HG02870 (cell line): ENCODE results near the gene COL4A1.

Experiments used
- ATAC-seq: cut with Tn5 transposase; IDR thresholded peaks from one replicate; pipeline ENCODE4 v1.9.1; 2021; ENCODE audit warnings: mild to moderate bottlenecking, moderate library complexity; ENCODE audit not compliant: unreplicated experiment

The COL4A1 gene

DNA sequence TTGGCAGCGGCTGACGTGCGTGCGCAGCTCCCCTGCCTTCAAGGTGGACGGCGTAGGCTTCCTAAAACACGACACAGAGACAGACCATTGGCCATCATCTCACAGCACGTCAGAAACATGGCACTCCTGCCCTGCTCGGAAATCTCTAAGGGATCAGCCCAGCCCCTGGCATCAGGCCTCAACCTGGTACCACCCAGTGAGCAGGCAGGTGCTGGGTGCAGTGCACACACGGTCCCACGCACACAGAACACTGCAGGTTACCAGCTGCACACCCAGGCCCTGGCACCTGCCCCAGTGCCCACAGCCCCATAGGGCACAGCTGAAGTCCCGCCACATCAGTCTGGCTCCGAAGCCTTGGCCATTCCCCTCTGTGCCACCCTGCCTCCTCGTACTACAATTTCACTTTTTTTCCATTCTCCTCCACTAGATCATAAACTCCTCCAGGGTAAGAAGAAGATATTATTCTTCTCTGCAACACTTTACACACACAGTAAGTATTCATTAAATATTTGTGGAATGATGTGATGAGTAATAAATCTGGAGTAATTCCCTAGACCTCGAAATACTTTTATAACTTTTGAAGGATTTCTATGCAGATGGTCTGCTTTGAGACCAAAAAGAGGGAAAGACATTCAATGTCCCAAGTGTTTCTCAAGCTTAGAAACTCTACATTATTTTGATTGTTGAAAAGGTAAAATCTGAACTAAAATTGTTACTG lies 156.4 kb downstream of the COL4A1 start:
- no peak for ATAC-seq

GRCh38 chr13:110149036-110149435 lies 157.9 kb downstream of the COL4A1 start:
- no peak for ATAC-seq

DNA sequence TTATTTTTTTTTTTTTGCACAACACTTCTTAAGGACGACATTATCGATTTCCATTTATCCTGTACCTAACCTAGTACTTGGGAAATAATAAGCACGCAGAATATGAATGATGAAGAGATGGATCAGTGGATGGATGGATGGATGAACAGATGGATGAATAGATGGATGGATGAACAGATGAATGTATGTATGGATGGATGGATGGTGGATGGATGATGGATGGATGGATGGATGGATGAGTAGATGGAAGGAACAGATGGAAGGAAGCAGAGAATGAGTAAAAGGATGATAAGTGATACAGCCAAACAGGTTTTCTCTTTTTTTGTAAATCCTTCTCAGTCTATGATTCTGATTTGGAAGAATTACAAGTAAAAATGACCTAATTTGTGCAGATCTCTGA lies 166.9 kb downstream of the COL4A1 start:
- ATAC-seq = no peak

DNA sequence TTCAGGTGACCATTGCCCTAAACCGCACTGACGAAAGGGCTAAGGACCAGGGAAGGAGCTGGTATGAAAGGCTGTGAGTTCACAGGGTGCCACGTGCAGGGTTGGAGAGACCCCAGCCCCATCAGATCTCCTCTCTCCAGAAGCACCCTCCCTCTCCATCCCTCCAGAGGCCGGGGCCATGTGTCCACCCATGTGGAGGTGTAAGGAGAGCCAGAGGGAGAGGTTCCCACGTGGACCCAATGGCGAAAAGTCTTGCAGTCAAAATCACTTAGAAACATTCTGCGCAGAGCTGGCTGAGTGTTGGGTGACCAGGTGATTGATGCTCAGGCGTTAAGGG lies 168.3 kb downstream of the COL4A1 start:
- no peak for ATAC-seq

DNA sequence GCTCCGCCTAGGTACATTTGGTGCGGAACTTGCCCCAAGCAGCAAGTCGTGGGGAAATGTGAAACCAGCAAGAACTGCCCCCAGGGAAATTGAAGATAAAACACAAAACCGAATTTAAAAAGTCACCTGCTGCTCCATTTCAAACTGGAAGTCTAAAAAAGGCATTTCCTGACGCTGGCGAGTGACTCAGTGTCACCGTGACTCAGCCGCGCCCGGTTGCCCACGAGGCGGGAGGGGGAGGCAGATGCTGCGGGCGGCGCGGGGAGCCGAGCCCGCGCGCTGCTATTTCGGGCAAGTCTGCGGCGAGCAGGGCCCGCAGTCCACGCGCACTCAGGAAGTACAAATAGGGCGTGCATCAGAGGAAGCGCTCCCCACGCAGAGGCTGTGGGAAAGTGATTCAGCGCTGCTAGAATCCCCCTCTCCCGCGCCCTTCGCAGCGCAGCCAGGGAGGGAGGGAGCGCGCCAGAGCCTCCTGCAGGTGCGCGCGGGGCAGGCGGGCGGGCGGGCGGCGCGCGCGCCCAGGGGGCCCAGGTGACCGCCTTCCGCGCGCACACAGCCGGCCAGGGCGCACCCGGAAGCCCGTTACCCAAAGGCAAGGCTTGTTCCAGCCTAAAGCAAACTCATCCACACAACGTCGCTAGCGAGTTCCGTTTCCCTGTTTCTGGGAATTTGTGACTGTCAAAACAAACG lies 168.8 kb downstream of the COL4A1 start:
- ATAC-seq = peak; percentile 42

- ATAC-seq = peak; percentile 64
These were observed 169.3 kb downstream of the COL4A1 start for GRCh38 chr13:110137680-110138009.

DNA sequence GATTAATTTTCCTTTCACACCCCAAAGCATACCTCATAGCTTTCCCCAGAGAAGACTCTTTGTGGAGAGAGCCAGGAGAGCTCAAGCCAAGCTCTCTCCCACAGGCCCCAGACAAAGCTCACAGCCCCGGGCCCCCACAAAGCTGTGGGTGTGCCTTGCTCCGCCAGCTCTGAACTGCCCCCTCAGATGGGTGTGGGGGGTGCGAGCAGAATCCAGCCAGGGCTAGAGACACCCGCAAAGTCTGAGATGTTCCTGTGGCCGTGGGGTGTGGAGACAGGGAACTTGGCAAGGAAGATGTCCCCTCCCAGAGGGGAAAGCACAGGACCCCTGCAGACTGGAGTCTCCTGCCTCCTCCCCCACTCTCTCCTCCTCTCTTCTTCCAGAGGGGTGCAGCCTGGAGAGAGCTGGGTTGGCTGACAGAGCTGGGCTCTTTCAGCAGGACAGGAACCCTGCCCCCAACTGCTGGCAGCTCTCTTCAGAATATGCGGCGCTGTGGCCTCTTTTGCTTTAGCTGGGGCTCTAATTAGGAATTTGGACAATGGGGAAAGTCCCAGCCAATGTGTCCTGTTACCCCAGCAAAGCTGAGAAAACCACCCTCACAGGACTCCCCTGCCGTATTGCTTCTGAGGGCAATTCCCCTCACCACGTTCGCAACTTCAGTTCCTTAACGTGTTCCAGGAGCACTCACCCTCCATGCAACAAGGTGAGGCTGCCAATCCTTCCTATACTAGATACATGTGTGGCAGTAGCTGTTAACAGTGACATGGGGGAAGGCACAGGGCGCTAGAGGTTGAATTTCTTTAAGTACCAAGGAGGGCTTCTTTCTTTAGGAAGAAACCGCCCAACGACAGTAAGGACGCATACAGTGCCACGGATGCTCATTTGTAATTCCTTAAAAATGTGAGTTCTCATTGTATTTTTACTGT lies 170.0 kb downstream of the COL4A1 start:
- no peak for ATAC-seq

DNA sequence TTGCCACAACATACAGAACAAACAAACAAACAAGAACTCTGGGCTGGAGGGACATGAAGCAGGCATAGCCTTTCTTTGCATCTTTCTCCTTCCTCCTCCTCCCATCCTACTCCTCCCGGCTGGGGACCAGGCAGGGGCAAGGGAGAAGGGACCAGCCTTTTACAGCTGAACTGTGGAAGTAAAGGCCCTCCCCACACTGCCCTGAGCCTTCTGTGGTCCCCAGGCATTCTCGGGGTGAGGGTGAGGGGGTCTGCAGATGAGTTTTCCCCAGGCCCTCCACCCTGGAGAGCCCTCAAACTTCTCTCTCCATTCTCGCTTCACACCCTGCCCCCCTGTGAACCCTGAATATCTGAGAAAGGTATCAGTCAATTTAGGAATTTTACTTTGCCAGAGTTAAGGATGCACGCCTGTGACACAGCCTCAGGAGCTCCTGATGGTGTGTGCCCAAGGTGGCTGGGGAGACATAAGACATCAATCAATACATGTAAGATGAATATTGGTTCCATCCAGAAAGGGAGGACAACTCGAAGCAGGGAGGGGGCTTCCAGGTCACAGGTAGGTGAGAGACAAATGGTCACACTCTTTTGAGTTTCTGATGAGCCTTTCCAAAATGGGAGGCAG lies 170.9 kb downstream of the COL4A1 start:
- ATAC-seq = no peak

GRCh38 chr13:110134801-110135200 lies 172.2 kb downstream of the COL4A1 start:
- ATAC-seq = no peak

DNA sequence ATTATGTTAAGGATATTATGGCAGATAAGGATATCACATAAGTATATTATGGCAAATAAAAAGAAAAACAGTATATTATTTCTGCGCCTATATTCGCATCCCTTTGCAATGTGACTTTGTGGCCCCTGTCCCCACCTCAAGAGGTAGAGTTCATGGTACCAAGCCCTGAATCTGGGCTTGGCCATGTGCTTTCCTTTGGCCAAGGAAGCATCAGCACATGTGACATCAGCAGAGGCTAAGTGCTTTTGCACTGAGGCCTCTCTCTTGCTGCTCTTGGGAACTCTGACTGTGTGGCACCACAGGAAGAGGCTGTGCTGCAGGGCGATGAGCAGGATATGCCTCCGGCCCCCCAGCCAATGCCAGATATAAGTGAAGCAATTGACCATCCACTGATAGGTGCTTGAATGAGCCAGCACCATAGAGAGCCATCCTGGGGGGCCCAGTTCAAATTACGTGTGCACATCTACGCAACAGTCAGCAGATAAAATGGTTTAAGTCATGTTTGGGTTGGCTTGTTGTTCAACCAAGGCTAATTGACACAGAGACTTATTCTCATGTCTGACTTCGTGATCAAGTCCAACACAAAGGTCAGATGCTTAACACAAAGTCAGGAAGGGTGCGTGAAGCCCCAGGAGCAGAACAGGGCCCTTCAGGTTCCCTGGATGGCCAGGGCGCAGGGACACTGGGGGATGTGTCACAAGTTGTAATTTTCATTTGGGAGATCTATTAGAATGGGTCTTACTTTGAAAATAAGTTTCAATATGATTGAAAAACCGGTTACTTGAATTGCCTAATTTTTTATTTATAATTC lies 173.3 kb downstream of the COL4A1 start:
- no peak for ATAC-seq

- ATAC-seq = no peak
These were observed 174.6 kb downstream of the COL4A1 start for GRCh38 chr13:110132225-110132982.

DNA sequence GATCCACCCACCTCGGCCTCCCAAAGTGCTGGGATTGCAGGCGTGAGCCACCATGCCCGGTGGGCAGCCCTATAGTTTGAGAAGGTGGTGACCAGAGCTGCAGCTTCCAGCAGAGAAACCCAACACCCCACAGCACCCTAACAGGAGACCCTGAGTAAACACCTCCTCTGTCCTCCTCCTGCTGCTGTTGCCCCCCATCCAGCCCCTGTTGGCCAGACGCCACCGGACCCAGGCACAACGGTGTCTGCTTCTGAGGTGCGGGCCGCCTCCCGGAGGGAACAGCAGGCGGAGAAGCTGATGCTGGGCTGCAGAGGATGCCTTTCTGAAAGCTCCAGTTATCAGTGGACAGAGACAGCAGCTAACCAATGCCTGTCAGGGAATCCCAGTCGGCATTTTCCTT lies 175.5 kb downstream of the COL4A1 start:
- no peak for ATAC-seq

DNA sequence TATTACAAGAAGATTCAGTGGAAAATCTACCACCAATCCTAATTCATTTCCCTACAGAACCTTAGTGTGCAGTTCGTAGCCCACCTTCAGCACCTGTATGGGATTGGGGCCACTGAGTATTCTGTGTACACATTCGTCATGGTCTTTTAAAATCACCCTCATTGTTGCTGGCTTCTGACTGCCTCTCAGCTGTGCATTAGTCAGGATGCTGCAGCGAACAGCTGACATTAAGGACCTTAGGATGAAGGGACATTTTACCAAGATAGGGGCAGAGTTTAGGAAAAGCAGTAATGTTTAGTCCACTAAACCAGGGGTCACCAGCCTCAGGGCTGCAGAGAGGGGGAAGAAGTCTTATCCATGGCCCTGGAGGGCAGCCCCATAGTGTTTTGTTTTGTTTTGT lies 176.5 kb downstream of the COL4A1 start:
- ATAC-seq = no peak

DNA sequence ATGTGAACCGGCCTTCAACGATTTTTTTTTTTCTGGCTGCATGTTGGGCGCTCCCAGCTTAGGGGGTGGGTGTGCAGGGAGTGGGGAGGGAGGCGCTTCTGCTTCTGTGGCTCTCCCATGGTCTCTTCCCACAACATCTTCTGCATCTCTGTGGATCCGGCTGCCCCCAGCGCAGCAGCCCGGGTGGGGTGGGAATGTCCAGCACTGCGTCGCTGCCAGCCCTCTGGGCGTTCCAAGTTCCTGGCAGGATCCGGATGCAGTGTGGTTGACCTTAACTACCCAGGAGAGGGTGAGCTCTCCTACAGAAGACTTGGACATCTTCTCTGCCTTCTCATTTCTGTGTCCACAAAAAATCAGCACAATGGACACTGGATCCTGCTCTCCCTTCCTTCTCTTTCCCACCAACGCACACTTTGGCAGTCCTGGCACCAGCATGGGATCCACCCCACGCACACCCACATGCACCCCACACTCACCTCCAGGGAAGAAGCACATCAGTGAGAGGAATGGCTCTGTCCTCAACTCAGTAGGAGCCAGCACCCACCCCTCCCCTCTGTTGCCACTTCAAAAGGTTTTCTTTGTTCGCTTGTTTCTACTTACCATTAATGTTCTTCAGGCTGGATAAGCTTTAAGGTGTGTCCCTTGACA lies 177.3 kb downstream of the COL4A1 start:
- no peak for ATAC-seq

GRCh38 chr13:110129076-110129475 lies 177.9 kb downstream of the COL4A1 start:
- no peak for ATAC-seq

DNA sequence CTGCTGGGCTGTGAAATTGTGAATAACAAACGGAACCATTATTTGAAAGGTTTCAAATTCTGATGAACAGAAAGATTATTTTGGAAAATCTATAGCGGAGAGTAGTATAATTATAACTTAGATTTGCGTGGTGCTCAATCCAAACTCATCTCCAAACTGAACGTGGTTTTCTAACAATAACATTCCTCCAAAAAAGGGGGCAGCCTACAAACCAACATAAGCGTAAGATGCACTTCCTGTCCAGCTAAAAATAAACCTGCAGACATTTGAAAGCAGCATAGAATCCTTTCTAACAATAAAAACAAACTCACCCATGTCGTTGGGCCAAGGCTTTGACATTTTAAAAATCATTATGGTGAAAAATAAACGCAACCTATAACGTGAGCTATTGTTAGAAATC lies 178.4 kb downstream of the COL4A1 start:
- no peak for ATAC-seq

- ATAC-seq = no peak
These were observed 178.9 kb downstream of the COL4A1 start for GRCh38 chr13:110127986-110128511.

- ATAC-seq = no peak
These were observed 180.5 kb downstream of the COL4A1 start for GRCh38 chr13:110126391-110126961.
